AG08396 (cell line): Measurements from ENCODE around the gene AOC3.
A peak's percentile ranks its signal among the peaks of the same experiment; 100 is the strongest.

Experiments
- DNase-seq: peaks from one replicate; pipeline ENCODE4 v3.0.0; 2012; ENCODE audit warnings: low spot score, mixed read lengths

Gene AOC3

GRCh38 chr17:42850954-42851353 is at the start of gene AOC3:
TSS of gene AOC3 (plus strand) at chr17:42851199. CDS start at chr17:42851344, 145 bp downstream.
- no peak for DNase-seq

GRCh38 chr17:42803074-42803883 is 47.7 kb upstream of the AOC3 start:
- DNase-seq: no peak

GRCh38 chr17:42804918-42805367 is 46.1 kb upstream of the AOC3 start:
- DNase-seq: no peak

GRCh38 chr17:42806249-42806648 is 44.8 kb upstream of the AOC3 start:
- no peak for DNase-seq

- peak; percentile 84 for DNase-seq
Measured at GRCh38 chr17:42809250-42809649, 41.7 kb upstream of the AOC3 start.

- DNase-seq: peak; percentile 13
Measured at GRCh38 chr17:42814633-42815399, 36.2 kb upstream of the AOC3 start.

- DNase-seq: no peak
Measured at GRCh38 chr17:42817866-42818265, 33.1 kb upstream of the AOC3 start.

- no peak for DNase-seq
Measured at GRCh38 chr17:42818379-42818778, 32.6 kb upstream of the AOC3 start.

- peak; percentile 47 for DNase-seq
Measured at GRCh38 chr17:42819939-42820535, 31.0 kb upstream of the AOC3 start.

GRCh38 chr17:42821176-42821575 is 29.8 kb upstream of the AOC3 start:
- no peak for DNase-seq

GRCh38 chr17:42827472-42827871 is 23.5 kb upstream of the AOC3 start:
- DNase-seq: no peak

GRCh38 chr17:42830971-42831370 is 20.0 kb upstream of the AOC3 start:
- no peak for DNase-seq

- no peak for DNase-seq
Measured at GRCh38 chr17:42832213-42832933, 18.6 kb upstream of the AOC3 start.

- peak; percentile 91 for DNase-seq
Measured at GRCh38 chr17:42832934-42833766, 17.8 kb upstream of the AOC3 start, which contains the start of gene PSME3. TSS of gene PSME3 (plus strand) at chr17:42833397. CDS start at chr17:42833632, 235 bp downstream.

GRCh38 chr17:42833767-42834422 is 17.1 kb upstream of the AOC3 start:
- DNase-seq: no peak

- no peak for DNase-seq
Measured at GRCh38 chr17:42835732-42836131, 15.3 kb upstream of the AOC3 start.

GRCh38 chr17:42841975-42842685 is 8.9 kb upstream of the AOC3 start:
- peak; percentile 53 for DNase-seq

GRCh38 chr17:42843358-42843934 is 7.6 kb upstream of the AOC3 start:
- peak; percentile 82 for DNase-seq

GRCh38 chr17:42844271-42844670 is 6.7 kb upstream of the AOC3 start, which contains the start of gene AOC2:
TSS of gene AOC2 (plus strand) at chr17:42844580. CDS start at chr17:42844627, 47 bp downstream.
- no peak for DNase-seq
